ENCODE data around the gene IL15RA.

Gene IL15RA

GRCh38 chr10:5999440-6000165 is 22.3 kb upstream of the IL15RA start:
- Histone ChIP-seq H3K4me3 (ENCODE audit: severe bottlenecking) (no peak overlapping the region), H3K4me1 (ENCODE audit: insufficient read depth, poor library complexity, severe bottlenecking) (no peaks in the 10 kb centered on the region), H3K27ac (ENCODE audit: poor library complexity, severe bottlenecking) (no peak overlapping the region), H3K36me3 (ENCODE audit: low read depth) (no peaks in the 10 kb centered on the region), H3K9me3 (ENCODE audit: severe bottlenecking) (no peaks in the 10 kb centered on the region), H3K27me3 (ENCODE audit: insufficient read depth, poor library complexity, severe bottlenecking) (no peaks in the 10 kb centered on the region)
- no peak for TF ChIP-seq CTCF (IDR thresholded peaks at IDR 0.05; ENCODE audit: poor library complexity, severe bottlenecking)
- peak; percentile 12; the same call in 1 of the 3 replicates for ATAC-seq (ENCODE audit: low read depth)
- DNase-seq (ENCODE audit: low spot score): no peak

- H3K4me1 ChIP-seq (ENCODE audit: insufficient read depth, poor library complexity, severe bottlenecking): no peaks in the 10 kb centered on the region
- no peak overlapping the region for H3K4me3 ChIP-seq (ENCODE audit: severe bottlenecking)
- no peak for TF ChIP-seq CTCF (IDR thresholded peaks at IDR 0.05; ENCODE audit: poor library complexity, severe bottlenecking)
- no peaks in the 10 kb centered on the region for H3K36me3 ChIP-seq (ENCODE audit: low read depth)
- DNase-seq (ENCODE audit: low spot score) (no peak), ATAC-seq (ENCODE audit: low read depth) (no peak)
- no peaks in the 10 kb centered on the region for H3K27me3 ChIP-seq (ENCODE audit: insufficient read depth, poor library complexity, severe bottlenecking)
- no peaks in the 10 kb centered on the region for H3K9me3 ChIP-seq (ENCODE audit: severe bottlenecking)
- no peak overlapping the region for H3K27ac ChIP-seq (ENCODE audit: poor library complexity, severe bottlenecking)
Measured at GRCh38 chr10:5996696-5997095, 19.4 kb upstream of the IL15RA start.

GRCh38 chr10:5992398-5992797 is 15.1 kb upstream of the IL15RA start:
- no peaks in the 10 kb centered on the region for H3K9me3 ChIP-seq (ENCODE audit: severe bottlenecking)
- no peaks in the 10 kb centered on the region for H3K36me3 ChIP-seq (ENCODE audit: low read depth)
- no peak overlapping the region for H3K27ac ChIP-seq (ENCODE audit: poor library complexity, severe bottlenecking)
- no peak for ATAC-seq (ENCODE audit: low read depth)
- no peak overlapping the region for H3K4me3 ChIP-seq (ENCODE audit: severe bottlenecking)
- DNase-seq (ENCODE audit: low spot score): no peak
- no peaks in the 10 kb centered on the region for H3K27me3 ChIP-seq (ENCODE audit: insufficient read depth, poor library complexity, severe bottlenecking)
- no peaks in the 10 kb centered on the region for H3K4me1 ChIP-seq (ENCODE audit: insufficient read depth, poor library complexity, severe bottlenecking)
- TF ChIP-seq CTCF (IDR thresholded peaks at IDR 0.05; ENCODE audit: poor library complexity, severe bottlenecking): no peak

DNA sequence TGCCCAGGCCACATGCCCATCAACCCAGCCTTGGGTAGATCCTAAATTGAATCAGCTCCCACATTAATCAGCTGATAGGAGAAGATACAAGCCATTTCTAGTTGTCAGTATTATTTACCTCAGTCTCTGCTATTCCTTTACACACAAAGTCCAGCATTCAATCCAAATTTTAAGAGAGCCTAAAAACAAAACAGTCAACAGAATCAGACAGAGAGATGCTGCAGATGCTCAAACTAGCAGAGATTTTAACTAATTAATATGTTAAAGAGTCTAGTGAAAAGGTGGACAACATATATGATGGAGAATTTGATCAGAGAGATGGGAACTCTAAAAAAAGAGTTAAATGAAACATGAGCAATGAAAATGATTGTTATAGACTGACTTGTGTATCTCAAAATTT is 14.4 kb upstream of the IL15RA start:
- no peak for TF ChIP-seq CTCF (IDR thresholded peaks at IDR 0.05; ENCODE audit: poor library complexity, severe bottlenecking)

GRCh38 chr10:5989756-5990155 is 12.4 kb upstream of the IL15RA start:
- H3K4me1 ChIP-seq (ENCODE audit: insufficient read depth, poor library complexity, severe bottlenecking): no peaks in the 10 kb centered on the region
- no peak overlapping the region for H3K4me3 ChIP-seq (ENCODE audit: severe bottlenecking)
- H3K27me3 ChIP-seq (ENCODE audit: insufficient read depth, poor library complexity, severe bottlenecking): no peaks in the 10 kb centered on the region
- no peak overlapping the region for H3K27ac ChIP-seq (ENCODE audit: poor library complexity, severe bottlenecking)
- H3K36me3 ChIP-seq (ENCODE audit: low read depth): no peaks in the 10 kb centered on the region
- DNase-seq (ENCODE audit: low spot score): no peak
- ATAC-seq (ENCODE audit: low read depth): no peak
- no peak for TF ChIP-seq CTCF (IDR thresholded peaks at IDR 0.05; ENCODE audit: poor library complexity, severe bottlenecking)
- no peaks in the 10 kb centered on the region for H3K9me3 ChIP-seq (ENCODE audit: severe bottlenecking)

More for the DNA sequence above, 14.4 kb upstream of the IL15RA start:
- Histone ChIP-seq H3K27ac (ENCODE audit: poor library complexity, severe bottlenecking) (no peak overlapping the region), H3K27me3 (ENCODE audit: insufficient read depth, poor library complexity, severe bottlenecking) (no peaks in the 10 kb centered on the region), H3K36me3 (ENCODE audit: low read depth) (no peaks in the 10 kb centered on the region), H3K4me3 (ENCODE audit: severe bottlenecking) (no peak overlapping the region), H3K9me3 (ENCODE audit: severe bottlenecking) (no peaks in the 10 kb centered on the region), H3K4me1 (ENCODE audit: insufficient read depth, poor library complexity, severe bottlenecking) (no peaks in the 10 kb centered on the region)
- DNase-seq (ENCODE audit: low spot score) (no peak), ATAC-seq (ENCODE audit: low read depth) (no peak)
